Adipose tissue (tissue), 3 donors: ENCODE measurements around the gene MTHFS. TPM values are rescaled to one million over a fixed set of nuclear protein-coding genes. Genes with fewer than 3 reads are reported as not detected.

Experiments used
- polyA plus RNA-seq, 3 donors: library from polyadenylated mRNA; stranded (reverse); fragments of 200-250 nt; gene quantifications; one replicate each; pipeline ENCODE4 v1.2.3, GENCODE V29; 2013
- donor health status: healthy with polysubstance abuse.
- donor health status: Bipolar disorder and iron deficiency.
- donor health status: healthy.

The MTHFS gene
- polyA plus RNA-seq, 3 donors: 60.4 to 94.7 (median 86.8) TPM

Other genes starting within 250 kb of the MTHFS start
- 10 to 100 TPM in 2 of 3 donors, 1 to 10 TPM in 1; 1.2 to 36.0 (median 25.7) TPM for gene BCL2A1, start 74.2 kb upstream of the MTHFS start, polyA plus RNA-seq
- 10 to 100 TPM; 31.0 to 97.4 (median 79.4) TPM for gene ZFAND6, start 162.7 kb upstream of the MTHFS start, polyA plus RNA-seq